CD4-positive, alpha-beta T cell treated with Interleukin-15 for 1 hour (primary cell): ENCODE measurements around the gene ARHGAP36.

Source experiments
- DNase-seq: peaks from one replicate; pipeline ENCODE4 v3.0.0-alpha.2; 2020

ARHGAP36 gene, protein sequence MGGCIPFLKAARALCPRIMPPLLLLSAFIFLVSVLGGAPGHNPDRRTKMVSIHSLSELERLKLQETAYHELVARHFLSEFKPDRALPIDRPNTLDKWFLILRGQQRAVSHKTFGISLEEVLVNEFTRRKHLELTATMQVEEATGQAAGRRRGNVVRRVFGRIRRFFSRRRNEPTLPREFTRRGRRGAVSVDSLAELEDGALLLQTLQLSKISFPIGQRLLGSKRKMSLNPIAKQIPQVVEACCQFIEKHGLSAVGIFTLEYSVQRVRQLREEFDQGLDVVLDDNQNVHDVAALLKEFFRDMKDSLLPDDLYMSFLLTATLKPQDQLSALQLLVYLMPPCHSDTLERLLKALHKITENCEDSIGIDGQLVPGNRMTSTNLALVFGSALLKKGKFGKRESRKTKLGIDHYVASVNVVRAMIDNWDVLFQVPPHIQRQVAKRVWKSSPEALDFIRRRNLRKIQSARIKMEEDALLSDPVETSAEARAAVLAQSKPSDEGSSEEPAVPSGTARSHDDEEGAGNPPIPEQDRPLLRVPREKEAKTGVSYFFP

DNA sequence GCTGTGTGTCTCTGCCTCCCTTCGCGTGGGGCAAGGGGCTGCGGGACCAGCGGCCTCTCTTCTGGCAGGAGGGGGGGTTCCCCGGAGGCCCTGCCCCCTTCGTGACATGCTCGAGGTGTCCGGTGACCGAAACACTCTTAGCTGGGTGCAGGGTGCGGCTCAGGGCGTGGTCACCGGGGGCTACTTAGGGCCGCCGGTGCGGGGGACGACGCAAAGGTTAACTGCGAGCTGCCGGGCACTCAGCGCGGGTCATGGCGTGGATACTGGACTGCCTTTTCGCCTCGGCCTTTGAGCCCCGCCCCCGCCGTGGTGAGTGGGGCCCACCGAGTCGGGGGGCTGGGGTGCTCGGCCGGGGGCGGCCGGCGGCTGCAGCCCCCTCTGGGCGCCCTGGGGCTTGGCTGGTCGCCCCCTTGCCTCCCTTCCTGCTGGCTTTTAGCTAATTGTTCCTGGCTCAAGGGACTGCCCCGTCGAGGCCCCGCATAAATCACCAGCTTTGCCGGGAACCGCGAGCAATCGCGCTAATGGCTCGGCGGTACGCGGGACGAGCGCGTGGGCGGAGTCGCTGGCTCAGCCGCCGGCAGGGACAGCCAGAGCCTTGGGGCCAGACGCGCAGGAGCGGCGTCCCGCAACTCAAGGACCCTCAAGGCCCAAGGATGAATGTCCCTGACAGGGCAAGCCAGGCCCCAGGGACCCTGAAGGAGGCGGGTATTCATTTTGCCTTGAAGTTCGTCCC lies at the start of gene ARHGAP36:
Gene ARHGAP36 (plus strand): TSS at position 211 of the 733 bp plus-strand sequence. CDS start 23,320 bp downstream, outside the sequence.
- no peak for DNase-seq

DNA sequence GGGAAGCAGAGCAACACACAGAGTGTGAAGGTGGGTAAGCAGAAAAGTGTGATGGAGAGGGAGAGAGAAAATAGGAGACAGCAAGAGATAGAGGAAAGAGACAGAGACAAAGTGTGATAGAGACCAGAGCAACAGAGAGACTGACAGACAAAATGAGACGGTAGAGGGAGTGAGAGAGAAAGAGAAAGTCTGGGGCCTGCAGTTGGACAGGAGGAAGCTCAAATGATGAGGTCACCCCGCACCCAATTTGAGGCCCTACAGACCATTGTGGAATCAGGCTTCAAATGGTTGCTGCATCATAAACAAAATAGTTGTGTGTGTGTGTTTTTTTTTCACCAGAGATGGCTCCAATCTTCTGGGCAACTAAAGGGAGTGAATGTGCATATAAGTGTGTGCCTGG lies 48.0 kb upstream of the ARHGAP36 start:
- DNase-seq: no peak

DNA sequence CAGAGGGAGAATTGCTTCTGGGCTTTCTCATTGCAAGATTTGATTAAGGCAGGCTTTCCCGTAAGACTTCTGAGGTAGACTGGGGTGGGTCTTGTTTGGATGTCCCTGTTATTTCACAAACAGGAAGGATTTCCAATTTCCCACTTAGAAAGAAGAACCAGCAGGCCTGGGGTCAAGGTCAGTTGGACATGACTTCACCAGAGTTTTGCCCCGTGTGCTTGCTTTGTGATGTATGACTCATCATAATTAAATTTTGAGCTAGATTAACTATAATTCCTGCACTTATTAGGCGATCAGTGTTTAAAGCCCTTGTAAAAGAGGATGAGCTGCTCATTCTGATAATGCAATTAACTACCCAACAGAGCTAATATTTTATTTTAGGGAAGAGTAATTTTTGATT lies 32.8 kb upstream of the ARHGAP36 start:
- DNase-seq: no peak

DNA sequence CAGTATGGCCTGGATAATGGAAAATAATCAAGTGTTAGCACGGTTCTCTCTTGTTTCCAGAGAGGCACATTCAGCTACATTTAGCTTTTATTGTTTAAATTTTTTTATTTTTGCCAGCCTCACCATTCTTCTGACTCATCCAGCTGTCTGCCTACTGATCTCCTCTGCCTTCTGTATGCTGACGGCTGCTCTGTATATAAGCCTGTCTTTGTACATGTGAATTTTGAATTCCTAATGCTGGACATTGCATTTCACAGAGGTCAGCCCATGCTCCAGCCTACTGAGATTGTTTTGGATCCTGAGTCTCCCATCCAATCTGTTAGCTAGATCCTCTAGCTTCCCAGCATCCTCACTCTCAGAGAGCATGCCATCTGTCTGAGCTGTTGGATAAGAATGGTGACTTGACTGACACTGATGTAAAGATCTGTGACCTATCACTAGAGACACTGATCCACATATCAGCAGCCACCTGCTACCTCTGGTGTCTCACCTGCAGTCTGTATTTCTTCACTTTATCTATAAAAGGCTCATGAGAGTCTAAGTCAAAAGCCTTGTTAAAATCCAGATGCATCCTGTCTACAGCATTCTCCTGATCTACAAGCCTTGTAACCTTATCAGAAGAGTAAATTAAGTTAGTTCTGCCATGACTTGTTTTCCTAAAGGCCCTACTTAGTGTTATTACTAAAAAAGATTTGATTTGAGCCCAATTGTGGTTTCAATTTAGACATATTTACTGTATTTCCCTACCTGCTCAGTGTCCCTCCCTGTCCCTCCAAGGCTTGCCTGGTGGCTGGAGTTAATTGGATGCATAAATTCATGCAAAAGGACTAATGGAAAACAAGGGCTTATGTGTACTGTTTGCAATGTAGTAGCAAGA lies 25.6 kb upstream of the ARHGAP36 start:
- DNase-seq: no peak

DNA sequence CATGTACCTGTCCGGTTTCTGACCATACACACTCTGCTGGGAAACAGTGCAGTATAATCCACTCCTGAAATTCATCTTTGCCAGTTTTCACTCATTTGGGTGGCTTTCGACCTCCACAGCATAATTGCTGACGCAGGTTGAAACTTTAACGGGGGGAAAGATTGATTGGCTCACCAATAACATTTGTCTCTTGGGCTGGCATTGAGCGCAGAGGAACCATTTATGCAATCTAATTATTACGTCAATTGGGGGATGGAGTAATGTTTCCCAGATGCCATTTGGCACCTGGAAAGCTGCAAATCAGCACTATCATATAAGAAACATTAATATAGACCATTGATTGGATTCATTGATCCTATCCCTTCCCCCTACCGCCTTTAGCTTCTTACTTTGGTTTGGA lies 24.1 kb upstream of the ARHGAP36 start:
- no peak for DNase-seq

DNA sequence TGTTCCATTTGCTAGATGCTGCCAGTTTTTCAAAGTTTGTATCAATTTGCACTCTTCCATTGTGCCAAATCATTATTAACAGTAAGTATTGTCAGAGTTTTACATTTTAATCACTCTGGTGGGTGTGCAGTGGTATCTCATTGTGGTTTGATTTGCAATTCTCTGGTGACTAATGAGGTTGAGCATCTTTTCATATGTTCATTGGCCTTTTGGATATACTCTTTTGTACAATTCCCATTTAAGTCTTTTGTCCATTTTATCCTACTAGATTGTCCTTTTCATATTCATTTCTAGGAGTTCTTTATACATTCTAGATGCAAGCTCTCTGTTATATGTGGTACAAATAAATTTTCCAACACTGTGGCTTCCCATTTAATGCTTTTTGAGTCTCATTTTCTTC lies 17.4 kb upstream of the ARHGAP36 start:
- no peak for DNase-seq

DNA sequence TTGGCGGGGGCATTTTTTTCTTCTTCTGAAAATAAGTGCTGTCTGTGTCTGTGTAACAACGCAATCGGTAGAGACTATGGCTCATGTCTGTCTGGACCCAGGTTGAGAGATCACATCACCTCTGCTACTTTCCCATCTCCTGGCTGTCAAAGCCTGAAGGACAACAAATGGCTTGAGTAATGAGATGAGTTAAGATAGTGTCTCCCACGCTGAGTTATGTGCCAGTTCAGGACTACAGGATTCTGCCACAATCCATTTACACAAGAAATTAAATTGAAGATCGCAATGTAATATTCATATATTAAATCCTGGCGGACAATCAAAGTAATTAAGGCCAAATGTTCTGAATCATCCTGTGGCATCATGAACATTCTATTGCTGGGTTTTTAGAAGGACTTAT lies 16.5 kb upstream of the ARHGAP36 start:
- no peak for DNase-seq

DNA sequence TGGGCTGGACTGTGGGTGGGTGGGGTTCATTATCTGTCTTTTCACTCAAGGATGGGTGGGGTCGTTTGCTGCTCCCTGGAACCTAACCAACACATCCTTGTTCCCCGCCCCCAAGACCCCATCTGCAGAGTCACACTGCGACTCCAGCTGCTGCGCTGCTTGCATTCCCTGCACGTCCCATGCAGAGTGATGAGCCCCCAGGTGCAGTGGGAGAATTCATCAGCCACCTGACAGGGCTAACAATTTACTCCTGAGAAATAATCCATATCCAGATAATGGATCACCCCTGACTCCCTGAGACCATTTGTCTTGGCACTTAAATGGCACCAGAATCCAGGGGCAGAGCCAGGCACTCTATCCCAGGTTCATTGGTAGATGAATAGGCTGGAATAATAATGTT lies 12.4 kb upstream of the ARHGAP36 start:
- DNase-seq: no peak

DNA sequence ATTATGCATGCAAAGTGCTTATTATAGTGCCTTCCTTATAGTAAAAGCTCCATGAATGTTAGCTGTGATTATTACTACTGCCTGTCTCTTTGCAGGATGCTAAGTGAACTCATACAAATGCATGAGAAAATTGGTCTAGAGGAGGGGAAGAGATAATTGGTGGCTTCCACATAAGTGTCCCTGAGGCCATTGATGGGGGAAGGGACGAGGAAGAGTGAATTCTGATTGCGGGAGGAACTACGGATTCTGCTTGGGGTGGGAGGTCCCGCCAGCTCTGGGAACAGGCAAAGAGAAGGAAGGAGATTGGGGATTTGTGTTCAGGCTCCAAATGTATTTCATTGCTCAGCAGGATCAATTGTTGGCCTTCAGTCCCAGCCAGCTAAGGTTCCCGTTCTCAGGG lies 11.6 kb upstream of the ARHGAP36 start:
- DNase-seq: no peak

DNA sequence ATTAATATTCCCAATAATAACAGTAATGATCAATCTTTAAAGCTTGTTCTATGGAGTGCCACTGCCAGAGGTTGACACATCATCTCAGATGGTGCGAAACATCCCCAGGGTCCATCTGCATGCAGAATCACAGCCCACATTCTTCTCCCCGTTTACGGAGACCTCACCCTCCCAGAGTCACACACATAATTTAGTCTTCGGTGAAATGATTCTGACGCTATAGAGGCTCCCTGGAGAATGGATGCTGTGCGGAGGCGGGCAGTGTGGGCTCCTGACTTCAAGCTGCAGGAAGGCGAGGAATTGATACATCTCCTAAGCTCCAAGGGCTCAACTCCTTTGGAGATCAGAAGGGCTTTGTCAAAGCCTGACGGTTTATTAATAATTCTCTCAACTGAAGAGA lies 11.0 kb upstream of the ARHGAP36 start:
- no peak for DNase-seq

DNA sequence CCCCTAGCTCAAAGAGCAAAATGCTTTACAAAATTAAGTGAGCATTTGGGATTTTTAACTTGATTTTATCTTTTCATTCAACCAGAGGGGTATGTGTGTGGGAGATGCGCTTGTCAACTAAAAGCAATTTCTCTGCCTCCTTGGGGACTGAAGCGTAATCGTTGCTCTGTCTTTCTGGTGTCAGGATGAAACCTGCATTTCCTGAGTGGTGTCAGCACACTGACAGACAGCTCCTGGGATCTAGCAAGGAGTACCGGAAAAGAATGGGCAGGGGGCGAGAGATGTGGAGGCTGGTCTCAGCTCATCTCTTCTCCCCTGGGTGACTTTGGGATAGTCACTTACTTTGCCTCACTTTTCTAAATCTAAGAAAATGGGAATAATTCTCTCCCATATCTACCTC lies 5.1 kb upstream of the ARHGAP36 start:
- no peak for DNase-seq

DNA sequence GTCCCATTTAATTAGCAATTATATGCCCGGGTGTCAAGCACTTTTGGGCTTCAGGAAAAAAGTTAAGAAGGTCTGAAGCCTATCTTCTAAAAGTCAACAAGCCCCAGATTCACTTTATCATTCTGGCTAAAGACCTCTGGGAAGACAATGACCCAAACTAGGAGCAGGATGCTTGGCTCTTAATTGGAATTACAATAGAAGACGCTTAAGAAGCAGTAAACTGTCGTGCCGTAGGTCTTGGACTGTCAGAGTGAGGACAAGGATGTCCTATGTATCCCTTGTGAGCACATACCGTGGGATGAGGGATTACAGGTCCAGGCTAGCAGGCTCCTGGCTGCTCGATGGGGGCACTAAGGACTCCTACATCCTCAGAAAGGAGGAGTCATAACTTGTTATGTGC lies 3.2 kb upstream of the ARHGAP36 start:
- DNase-seq: no peak

DNA sequence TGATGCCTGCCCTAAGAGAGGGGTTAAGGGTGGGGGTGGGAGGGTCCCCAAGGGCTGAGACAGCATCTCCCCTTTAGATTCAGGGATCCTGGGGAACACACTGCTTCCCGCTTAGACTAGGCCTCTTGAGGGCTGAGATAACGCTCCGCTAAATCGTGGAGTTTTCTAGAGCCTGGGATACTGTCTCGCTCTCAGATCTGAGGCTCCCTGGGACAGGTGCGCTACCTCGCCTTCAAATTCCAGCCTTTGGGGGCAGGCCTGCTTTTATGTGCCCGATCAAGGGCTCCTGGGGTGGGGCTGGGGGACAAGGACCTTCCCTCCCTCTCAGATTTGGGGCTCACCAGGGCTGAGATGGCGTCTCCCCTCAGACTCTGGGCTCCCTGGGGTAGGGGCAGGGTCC lies 440 bp upstream of the ARHGAP36 start:
- DNase-seq: no peak

DNA sequence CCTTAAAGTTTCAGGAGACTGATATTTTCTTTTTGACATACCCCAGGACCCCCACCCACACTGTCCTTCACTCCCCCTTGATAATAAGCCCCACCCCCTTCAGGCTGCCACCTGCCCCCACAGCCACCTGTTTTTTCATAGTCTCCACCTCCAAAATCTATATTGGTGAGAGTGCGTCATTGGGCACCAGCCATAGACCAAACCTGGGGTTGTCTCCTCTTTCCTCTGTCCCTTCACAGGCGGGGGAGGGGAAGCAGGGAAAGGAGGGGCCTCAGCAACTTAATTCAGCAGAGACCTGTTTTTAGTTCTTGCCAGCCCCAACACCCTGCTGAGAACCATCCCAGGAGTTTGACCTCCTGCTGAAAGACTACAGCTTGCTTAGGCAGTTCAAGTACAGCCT lies 1.1 kb downstream of the ARHGAP36 start:
- DNase-seq: no peak

DNA sequence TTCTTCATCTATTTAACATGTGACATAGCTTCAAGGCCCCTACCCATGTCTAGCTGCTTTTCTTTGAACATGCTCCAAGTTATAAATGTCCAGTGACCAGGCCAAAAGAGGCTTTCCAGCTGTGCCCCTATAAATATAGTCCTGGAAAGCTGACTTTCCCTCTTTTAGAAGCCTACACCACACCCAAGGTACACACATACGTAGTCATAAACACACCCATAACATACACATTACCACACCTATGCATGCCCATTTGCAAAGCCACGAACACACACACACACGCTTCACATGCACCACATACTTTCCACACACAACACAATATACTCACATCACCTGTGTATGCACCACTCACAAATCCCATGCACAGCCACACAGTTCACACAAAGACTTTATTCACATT lies 2.0 kb downstream of the ARHGAP36 start:
- DNase-seq: no peak

DNA sequence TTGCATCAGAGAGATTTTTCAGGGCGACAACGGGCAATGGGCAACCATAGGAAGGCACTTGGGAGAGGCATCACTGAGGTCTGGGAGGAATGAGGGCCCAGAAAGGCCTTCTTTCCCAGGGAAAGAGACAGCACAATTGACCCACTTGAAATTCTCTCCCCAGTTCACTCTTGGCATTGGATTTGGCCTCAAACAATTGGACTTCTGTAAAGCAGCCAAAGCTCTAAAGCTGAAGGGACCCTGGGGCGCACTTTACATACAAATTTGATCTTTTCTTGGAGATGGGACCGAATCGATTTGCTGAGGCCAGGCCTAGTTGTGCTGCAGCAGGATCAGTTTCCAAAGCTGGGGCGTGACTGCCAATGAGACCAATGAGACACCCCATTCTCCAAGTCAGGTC lies 3.2 kb downstream of the ARHGAP36 start:
- no peak for DNase-seq

DNA sequence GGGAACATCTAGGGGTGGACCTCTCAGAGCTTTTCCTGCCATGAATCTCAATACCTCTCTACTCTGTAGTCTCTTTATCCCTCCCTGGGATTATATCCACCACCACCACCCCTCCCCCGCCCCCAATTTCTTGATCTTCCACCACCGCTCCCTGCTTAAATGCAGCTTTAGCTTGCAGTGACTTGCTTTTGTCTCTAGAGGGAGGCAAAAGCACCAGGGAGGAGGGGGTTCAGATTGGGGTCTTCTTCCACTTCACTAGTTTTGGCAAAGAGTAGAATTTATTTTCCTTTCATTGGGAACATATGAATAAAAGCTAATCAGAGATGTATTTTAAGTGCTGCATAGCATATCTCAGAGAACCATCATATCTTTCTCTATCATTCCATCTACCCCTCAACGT lies 5.5 kb downstream of the ARHGAP36 start:
- no peak for DNase-seq

DNA sequence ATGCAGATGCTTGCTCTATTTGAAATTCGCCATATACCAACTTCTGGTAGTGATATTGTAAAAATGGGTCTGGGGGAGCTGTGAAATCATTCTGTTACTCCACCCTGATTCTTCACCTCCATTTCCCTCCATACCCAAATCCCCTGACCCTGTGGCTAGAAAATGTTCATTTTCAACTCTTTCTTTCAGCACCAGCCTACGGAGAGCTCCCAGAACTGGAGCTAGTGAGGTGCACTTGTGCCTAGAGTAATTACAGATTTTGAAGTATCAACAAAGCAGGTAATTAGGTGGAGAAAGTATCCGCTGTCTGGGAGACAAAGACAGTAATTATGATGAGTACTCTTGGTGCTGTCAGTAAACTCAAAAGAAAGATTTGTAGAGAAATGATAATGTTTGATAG lies 8.1 kb downstream of the ARHGAP36 start:
- DNase-seq: no peak

DNA sequence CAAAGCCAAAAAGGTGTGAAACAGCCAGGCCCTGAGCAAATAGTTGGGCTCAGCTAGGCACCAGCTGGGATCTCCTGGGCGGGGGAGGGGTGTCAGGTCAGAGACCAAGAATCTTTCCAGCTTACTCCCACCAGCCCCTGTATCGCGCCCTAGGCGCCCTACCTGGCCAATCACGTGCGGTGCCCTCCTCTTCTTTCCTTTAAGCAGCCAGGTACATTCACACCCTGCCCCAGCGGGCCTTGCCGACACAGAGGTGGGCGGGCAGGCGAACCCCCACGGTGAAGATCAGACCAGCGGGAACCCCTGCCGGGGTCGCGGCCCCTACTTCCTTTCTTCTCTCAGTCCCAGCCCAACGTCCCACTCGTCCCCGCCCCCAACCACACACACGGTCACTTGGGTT lies 9.1 kb downstream of the ARHGAP36 start:
- no peak for DNase-seq

DNA sequence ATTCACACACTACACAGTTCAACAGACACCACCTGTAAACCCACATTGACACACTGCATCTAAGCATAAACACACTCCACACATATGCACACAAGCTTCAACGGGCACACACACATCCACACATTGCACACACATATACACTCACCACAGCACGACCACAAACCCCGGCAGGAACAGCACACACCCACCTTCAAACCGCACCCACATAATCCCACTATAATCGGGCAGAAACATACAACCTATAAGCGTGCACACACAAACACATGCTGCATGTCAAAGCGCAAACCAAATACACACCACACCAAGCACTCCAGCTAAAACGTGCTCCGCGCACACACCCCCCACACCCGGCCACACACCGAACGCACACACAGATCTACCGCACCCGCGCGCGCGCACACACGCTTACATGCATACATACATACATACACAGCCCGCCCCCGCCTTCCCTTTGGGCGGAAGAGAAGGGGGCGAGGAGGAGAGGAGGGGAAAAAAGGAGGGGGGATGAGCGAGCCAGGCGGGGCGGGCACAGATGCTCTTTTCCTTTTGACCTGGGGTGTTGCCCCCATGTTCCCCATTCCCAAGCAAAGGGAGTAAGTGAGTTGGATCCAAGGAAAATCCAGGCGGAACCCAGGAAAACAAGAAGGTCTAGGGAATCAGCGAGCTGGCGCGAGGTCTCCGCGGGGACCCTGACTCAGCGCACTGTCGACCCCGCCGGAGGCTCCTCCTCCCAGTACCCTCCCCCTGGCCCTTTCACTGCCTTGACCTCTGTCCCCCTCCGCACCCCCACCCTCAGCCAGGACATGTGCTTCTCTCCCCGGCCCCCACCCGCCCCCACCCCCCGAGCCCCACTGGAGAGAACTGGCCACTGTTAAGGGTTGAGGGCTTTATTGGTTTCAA lies 9.9 kb downstream of the ARHGAP36 start:
- no peak for DNase-seq

DNA sequence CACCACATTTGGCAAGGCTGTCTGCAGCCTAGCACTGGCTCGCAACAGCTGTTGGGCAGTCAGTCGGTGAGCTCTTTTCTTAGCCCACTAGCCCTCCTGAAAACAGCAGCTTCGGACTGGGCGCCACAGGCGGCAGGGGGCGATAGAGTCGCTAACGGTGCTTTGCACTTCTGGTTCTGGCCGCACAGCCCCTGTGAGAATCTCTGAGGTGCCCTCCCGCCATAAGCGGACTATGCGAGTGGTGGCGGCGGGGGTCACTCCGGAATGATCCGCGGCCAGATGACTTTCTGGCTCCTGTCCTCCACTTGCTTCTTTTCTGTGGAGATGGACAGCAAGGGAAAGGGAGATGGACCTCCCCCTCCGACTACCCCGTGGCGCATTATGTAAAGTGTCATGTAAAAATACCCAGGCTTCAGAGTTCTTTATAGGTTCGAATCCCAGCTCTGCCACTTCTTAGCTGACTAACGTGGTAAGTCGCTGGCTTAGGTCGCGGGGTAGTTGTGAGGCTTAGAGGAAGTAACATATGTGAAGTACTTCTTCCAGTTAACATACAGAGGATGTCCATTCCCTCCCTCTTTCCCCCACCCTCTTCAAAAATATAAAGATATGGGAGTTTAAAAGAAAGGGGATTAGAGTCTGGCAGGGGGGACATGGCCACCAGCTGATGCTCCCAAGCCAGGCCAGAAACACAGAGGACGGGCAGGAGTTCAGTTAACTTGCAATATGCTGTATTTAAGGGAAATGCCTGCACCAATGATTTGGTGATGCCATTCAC lies 11.0 kb downstream of the ARHGAP36 start:
- DNase-seq: no peak
